Astrocyte (in vitro differentiated cells and primary cell): Measurements from ENCODE around the gene DEFB126.

Source experiments
- EZH2 ChIP-seq: IDR thresholded peaks from 2 replicates; pipeline ENCODE4 v1.6.1; 2012; ENCODE audit warnings: mild to moderate bottlenecking, low read length, inconsistent platforms; ENCODE audit not compliant: insufficient read depth
- TF ChIP-seq, protein P1 (sequence below): IDR thresholded peaks from 2 replicates; pipeline ENCODE4 v1.5.1; 2011; ENCODE audit warnings: low read depth, mild to moderate bottlenecking, inconsistent platforms, low read length, moderate library complexity; ENCODE audit not compliant: insufficient read depth

DNA sequence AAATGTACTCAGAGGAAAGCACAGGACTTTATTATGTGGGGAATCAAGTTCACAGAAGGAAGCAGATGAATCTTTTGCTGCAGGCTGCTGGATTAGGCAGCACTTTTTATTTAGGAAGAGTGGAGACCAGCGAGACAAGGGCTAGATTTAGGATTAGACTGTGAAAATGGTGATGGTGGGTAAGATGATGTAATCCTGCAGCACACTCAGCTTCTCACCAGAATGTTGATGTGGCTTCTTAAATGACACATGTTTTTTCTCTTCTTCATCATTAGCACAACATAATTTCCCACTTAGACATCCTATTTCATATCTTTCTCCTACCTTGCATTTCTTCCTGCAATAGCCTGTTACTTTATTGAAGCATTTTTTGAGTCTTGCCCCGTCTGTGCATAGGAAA lies 45.3 kb downstream of the DEFB126 start:
- TF ChIP-seq, protein P1, sequence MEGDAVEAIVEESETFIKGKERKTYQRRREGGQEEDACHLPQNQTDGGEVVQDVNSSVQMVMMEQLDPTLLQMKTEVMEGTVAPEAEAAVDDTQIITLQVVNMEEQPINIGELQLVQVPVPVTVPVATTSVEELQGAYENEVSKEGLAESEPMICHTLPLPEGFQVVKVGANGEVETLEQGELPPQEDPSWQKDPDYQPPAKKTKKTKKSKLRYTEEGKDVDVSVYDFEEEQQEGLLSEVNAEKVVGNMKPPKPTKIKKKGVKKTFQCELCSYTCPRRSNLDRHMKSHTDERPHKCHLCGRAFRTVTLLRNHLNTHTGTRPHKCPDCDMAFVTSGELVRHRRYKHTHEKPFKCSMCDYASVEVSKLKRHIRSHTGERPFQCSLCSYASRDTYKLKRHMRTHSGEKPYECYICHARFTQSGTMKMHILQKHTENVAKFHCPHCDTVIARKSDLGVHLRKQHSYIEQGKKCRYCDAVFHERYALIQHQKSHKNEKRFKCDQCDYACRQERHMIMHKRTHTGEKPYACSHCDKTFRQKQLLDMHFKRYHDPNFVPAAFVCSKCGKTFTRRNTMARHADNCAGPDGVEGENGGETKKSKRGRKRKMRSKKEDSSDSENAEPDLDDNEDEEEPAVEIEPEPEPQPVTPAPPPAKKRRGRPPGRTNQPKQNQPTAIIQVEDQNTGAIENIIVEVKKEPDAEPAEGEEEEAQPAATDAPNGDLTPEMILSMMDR, result no peak
- TF ChIP-seq EZH2, result no peak
